Stimulated activated CD8-positive, alpha-beta memory T cell treated with anti-CD3 and anti-CD28 coated beads, Interleukin-15, amount 100 ng/mL, for 48 hours (primary cell): ENCODE data around the gene CCDC91.
"Not testable (repeated sequence)": the region's sequence is repeated elsewhere in the genome, so short reads cannot be mapped to it uniquely, and the experiment has no call there.

Experiments
- DNase-seq, 2 donors: peaks; one replicate each; pipeline ENCODE4 v3.0.0-alpha.2; 2020; ENCODE audit warnings: low read depth in 2 of 2

The CCDC91 gene

GRCh38 chr12:28286352-28286751 lies 96.1 kb downstream of the CCDC91 start:
- DNase-seq = no peak

GRCh38 chr12:28290262-28290661 lies 100.0 kb downstream of the CCDC91 start:
- no peak for DNase-seq

GRCh38 chr12:28292699-28293098 lies 102.4 kb downstream of the CCDC91 start:
- DNase-seq = no peak

- no peak for DNase-seq
Measured at GRCh38 chr12:28294300-28294699, 104.0 kb downstream of the CCDC91 start.

GRCh38 chr12:28296287-28296686 lies 106.0 kb downstream of the CCDC91 start:
- DNase-seq = no peak

- DNase-seq = no peak
Measured at GRCh38 chr12:28303192-28303591, 112.9 kb downstream of the CCDC91 start.

GRCh38 chr12:28306535-28306934 lies 116.3 kb downstream of the CCDC91 start:
- DNase-seq = no peak

GRCh38 chr12:28308891-28309290 lies 118.6 kb downstream of the CCDC91 start:
- no peak for DNase-seq

- DNase-seq = no peak
Measured at GRCh38 chr12:28313631-28314030, 123.4 kb downstream of the CCDC91 start.

GRCh38 chr12:28316049-28316448 lies 125.8 kb downstream of the CCDC91 start:
- DNase-seq = no peak

GRCh38 chr12:28318273-28318672 lies 128.0 kb downstream of the CCDC91 start:
- no peak for DNase-seq

GRCh38 chr12:28320353-28320752 lies 130.1 kb downstream of the CCDC91 start:
- DNase-seq = no peak

- no peak for DNase-seq
Measured at GRCh38 chr12:28327722-28328121, 137.5 kb downstream of the CCDC91 start.

- no peak for DNase-seq
Measured at GRCh38 chr12:28328967-28329366, 138.7 kb downstream of the CCDC91 start.

GRCh38 chr12:28329727-28330126 lies 139.5 kb downstream of the CCDC91 start:
- DNase-seq = not testable (repeated sequence)

- DNase-seq = not testable (repeated sequence)
Measured at GRCh38 chr12:28330232-28330631, 140.0 kb downstream of the CCDC91 start.

GRCh38 chr12:28331130-28331529 lies 140.9 kb downstream of the CCDC91 start:
- no peak for DNase-seq

- DNase-seq = no peak
Measured at GRCh38 chr12:28340261-28341045, 150.2 kb downstream of the CCDC91 start.

GRCh38 chr12:28343713-28344112 lies 153.5 kb downstream of the CCDC91 start:
- DNase-seq = no peak

GRCh38 chr12:28346567-28346966 lies 156.3 kb downstream of the CCDC91 start:
- no peak for DNase-seq

- no peak for DNase-seq
Measured at GRCh38 chr12:28349196-28349595, 158.9 kb downstream of the CCDC91 start.

- no peak for DNase-seq
Measured at GRCh38 chr12:28350502-28350901, 160.2 kb downstream of the CCDC91 start.

- DNase-seq = no peak
Measured at GRCh38 chr12:28351414-28351813, 161.2 kb downstream of the CCDC91 start.

- DNase-seq = no peak
Measured at GRCh38 chr12:28355161-28355560, 164.9 kb downstream of the CCDC91 start.
